ENCODE measurements around the gene HOXA4.
A peak's percentile ranks its signal among the peaks of the same experiment; 100 is the strongest.

HOXA4 gene

GRCh38 chr7:27088002-27088922 lies 42.3 kb downstream of the HOXA4 start:
- DNase-seq, result no peak

- DNase-seq, result no peak
Observed at GRCh38 chr7:27083646-27084045, 46.9 kb downstream of the HOXA4 start.

- peak; percentile 56 for DNase-seq
Observed at GRCh38 chr7:27082171-27082570, 48.4 kb downstream of the HOXA4 start.

- peak; percentile 67 for DNase-seq
Observed at GRCh38 chr7:27080844-27081436, 49.6 kb downstream of the HOXA4 start.

GRCh38 chr7:27079234-27079975 lies 51.2 kb downstream of the HOXA4 start:
- DNase-seq, result peak; percentile 14

GRCh38 chr7:27078616-27079233 lies 51.8 kb downstream of the HOXA4 start:
- no peak for DNase-seq
